Psoas muscle (tissue), 8 donors: Measurements from ENCODE around the gene KRT28. TPM values are rescaled to one million over a fixed set of nuclear protein-coding genes. Genes with fewer than 3 reads are reported as not detected.

ENCODE experiments used
- ATAC-seq, 4 donors: fragments of 200-7000 bp; cut with Tn5 transposase; one replicate each; pipeline ENCODE4 v1.9.1; 2020; ENCODE audit warnings: moderate library complexity in 3 of 4, mild to moderate bottlenecking in 2 of 4
- DNase-seq, 2 donors: peaks; one replicate each; pipeline ENCODE4 v3.0.0-alpha.2; 2020
- H3K27ac ChIP-seq: fragments of 200-600 bp; one replicate; pipeline ENCODE4 v1.8.0; 2022
- H3K27me3 ChIP-seq, 3 donors: fragments of 200-600 bp in 1 of 3; one replicate each; pipeline versions ENCODE4 v1.6.1 to v1.8.0; 2013 to 2022; ENCODE audit warnings: low read length in 2 of 3, mild to moderate bottlenecking in 2 of 3, moderate library complexity in 1 of 3; ENCODE audit not compliant: insufficient read depth in 3 of 3
- H3K36me3 ChIP-seq, 2 donors: fragments of 200-600 bp in 1 of 2; one replicate each; pipeline versions ENCODE4 v1.6.1 to v1.8.0; 2013 to 2022; ENCODE audit warnings: low read depth in 1 of 2, mild to moderate bottlenecking in 1 of 2, moderate library complexity in 1 of 2; ENCODE audit not compliant: insufficient read depth in 1 of 2
- H3K4me1 ChIP-seq: fragments of 200-600 bp; one replicate; pipeline ENCODE4 v1.8.0; 2022
- H3K4me3 ChIP-seq: fragments of 200-600 bp; one replicate; pipeline ENCODE4 v1.8.0; 2022; ENCODE audit warnings: mild to moderate bottlenecking
- H3K9me3 ChIP-seq: fragments of 200-600 bp; one replicate; pipeline ENCODE4 v1.8.0; 2022
- WGBS, 3 donors: extraction: QIAGEN DNeasy Blood & Tissue Kit; methylation state at CpG; one replicate each; pipeline versions ENCODE4 v1.1.6 to v1.1.7; 2013; 5-methylcytosine and 5-hydroxymethylcytosine counted together
- intact Hi-C, 2 donors: fragments of 100-400 bp; cut with DNase I; formaldehyde crosslinking; loops; one replicate each; pipeline versions ENCODE4 v1.11.0 to v1.14.2; 2022
- polyA plus RNA-seq, 3 donors: library from polyadenylated mRNA; stranded (reverse); fragments of 200-250 nt; gene quantifications; one replicate each; pipeline ENCODE4 v1.2.3, GENCODE V29; 2013
- total RNA-seq, 4 donors: library from RNA; stranded (reverse); fragmentation: NEBNext Ultra II Directional in 2 of 4; extraction: Animal tissue kit (Norgen Biotek cat#: 25700) in 2 of 4; gene quantifications; one replicate each; pipeline versions ENCODE4 v1.2.1 to v1.2.4, GENCODE V29; 2021 to 2023
- TF ChIP-seq, protein P1 (sequence below): fragments of 200-600 bp; IDR thresholded peaks from one replicate; pipeline ENCODE4 v1.8.0; 2022; ENCODE audit warnings: antibody characterized with exemption
- donor health status: healthy with polysubstance abuse.
- donor health status: DM: no; HTN: no; CAD: no; lungs with moderate emphysema.
- donor health status: Bipolar disorder and iron deficiency.
- donor health status: healthy.
- donor health status: DM: yes; HTN: yes; CAD: no.
- donor health status: DM: no; HTN: no; CAD: no.
- donor health status: DM: no; HTN: no; CAD: no.
- donor health status: DM: yes; HTN: yes; CAD: no.

Gene KRT28
- total and polyA plus RNA-seq, 7 donors, result not detected

DNA sequence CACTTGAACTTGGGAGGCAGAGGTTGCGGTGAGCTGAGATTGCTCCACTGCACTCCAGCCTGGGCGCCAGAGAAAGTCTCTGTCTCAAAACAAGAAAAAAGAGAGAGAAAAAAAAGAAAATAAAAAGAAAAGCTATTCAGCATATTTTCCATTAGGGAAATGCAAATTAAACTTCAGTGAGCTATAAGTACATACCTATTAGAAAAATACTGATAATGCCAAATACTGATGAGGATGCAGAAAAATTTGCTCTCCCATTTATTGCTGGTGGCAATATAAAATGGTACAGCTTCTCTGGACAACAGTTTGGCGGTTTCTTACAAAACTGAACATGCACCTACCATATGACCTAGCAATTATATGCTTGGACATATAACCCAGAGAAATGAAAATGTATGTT is 12.9 kb upstream of the KRT28 start:
- Histone ChIP-seq H3K27me3 (peaks cover 0 to 47% (median 0%) of the 10 kb centered on the region in 3 donors), H3K4me3 (no peak overlapping the region), H3K36me3 (peaks cover 4 to 11% of the 10 kb centered on the region in 2 donors), H3K4me1 (peaks cover 2% of the 10 kb centered on the region), H3K9me3 (no peaks in the 10 kb centered on the region), H3K27ac (no peak overlapping the region)
- ATAC-seq, result no peak
- intact Hi-C loops, result no loop called here
- no peak for DNase-seq
- TF ChIP-seq, protein P1, sequence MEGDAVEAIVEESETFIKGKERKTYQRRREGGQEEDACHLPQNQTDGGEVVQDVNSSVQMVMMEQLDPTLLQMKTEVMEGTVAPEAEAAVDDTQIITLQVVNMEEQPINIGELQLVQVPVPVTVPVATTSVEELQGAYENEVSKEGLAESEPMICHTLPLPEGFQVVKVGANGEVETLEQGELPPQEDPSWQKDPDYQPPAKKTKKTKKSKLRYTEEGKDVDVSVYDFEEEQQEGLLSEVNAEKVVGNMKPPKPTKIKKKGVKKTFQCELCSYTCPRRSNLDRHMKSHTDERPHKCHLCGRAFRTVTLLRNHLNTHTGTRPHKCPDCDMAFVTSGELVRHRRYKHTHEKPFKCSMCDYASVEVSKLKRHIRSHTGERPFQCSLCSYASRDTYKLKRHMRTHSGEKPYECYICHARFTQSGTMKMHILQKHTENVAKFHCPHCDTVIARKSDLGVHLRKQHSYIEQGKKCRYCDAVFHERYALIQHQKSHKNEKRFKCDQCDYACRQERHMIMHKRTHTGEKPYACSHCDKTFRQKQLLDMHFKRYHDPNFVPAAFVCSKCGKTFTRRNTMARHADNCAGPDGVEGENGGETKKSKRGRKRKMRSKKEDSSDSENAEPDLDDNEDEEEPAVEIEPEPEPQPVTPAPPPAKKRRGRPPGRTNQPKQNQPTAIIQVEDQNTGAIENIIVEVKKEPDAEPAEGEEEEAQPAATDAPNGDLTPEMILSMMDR, result no peak
- WGBS, 3 donors, result 77 to 83% (median 83%) methylated on average over 3 of the region's 3 CpGs

DNA sequence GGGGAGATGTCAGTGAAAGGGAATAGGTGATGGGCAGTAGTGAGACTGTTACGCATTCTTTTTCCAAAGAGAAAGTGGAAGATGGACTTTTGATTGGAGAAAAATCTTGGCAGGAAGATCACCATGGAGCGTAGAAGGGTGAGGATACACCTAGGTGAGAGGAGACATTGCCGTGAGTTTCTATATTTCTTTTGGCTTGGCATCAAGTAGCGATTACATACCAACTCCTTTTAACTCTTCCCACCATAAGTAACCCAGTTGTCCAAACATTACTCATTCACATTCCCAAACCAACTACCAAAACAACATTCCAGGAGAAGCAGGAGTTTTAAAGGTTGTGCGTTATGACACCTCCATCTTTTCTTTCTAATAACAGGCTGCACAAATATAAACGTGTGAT is 10.7 kb upstream of the KRT28 start:
- H3K4me3 ChIP-seq, result no peak overlapping the region
- peaks cover 0 to 64% (median 2%) of the 10 kb centered on the region in 3 donors for H3K27me3 ChIP-seq
- TF ChIP-seq, protein P1, result no peak
- DNase-seq (no peak), ATAC-seq (no peak)
- no peaks in the 10 kb centered on the region for H3K4me1 ChIP-seq
- H3K9me3 ChIP-seq, result no peaks in the 10 kb centered on the region
- WGBS, 3 donors, result 54 to 70% (median 69%) methylated on average over 6 of the region's 6 CpGs
- H3K36me3 ChIP-seq, result no peaks in the 10 kb centered on the region
- intact Hi-C loops, result no loop called here
- H3K27ac ChIP-seq, result no peak overlapping the region

DNA sequence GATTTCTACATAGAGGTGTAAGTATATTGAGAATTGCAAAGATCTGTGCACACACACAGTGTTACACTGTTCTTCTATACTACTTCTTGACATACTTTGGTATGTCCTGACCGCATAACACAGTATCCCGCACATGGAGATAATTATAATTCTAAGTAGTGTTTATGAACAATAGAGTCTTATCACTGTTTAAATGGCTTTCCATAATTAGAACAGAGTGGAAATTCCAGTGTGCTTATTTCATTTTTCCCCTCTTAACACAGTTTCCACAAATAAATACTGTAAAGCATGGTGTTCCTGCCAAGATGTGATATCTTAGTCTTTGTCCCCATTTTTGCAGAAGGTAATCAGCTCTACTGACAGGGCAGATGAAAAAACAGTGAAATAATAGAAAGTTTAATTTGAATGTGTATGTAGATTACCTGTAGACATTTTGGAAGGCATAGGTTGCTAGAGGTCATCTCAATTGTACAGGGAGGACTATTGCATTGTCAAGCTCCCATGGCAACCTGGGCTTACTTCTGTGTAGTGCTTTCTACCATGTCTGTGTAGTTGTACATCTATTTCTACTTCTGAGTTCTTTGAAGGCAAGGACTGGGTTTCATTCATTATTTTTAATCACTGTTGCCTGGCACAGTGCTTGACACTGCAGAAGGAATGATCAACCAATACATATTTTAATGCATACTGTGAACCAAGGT is 10.1 kb upstream of the KRT28 start:
- DNase-seq, result no peak
- ATAC-seq, result no peak
- Histone ChIP-seq H3K27me3 (peaks cover 0 to 71% (median 2%) of the 10 kb centered on the region in 3 donors), H3K36me3 (no peaks in the 10 kb centered on the region), H3K4me3 (no peak overlapping the region), H3K9me3 (no peaks in the 10 kb centered on the region), H3K27ac (no peak overlapping the region), H3K4me1 (no peaks in the 10 kb centered on the region)
- intact Hi-C loops, result loop anchor here (10.0 kb wide), 2 partner anchors 515 to 855 kb away; no protein-coding TSS in a partner anchor
- WGBS, 3 donors, result 61 to 75% (median 73%) methylated on average over 2 of the region's 2 CpGs
- TF ChIP-seq, protein P1, result no peak

DNA sequence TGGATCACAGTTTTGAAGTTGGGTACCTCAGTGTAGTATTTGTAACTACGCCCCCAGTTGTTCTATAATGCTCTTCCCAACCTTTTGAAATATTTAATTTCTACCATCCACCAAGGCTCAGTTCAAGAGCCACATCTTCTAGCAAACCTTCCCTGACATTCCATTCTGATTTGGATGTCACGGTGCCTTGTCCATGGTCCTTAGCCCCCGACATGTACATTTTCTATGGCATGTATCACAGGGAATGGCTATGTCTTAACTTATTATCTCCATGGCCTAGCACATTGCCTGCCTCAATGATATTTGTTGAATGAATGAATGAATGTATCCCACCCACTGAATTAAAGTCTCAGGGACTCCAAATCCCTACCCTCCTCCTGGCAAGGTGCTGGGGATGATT is 6.4 kb upstream of the KRT28 start:
- 48 to 66% (median 50%) methylated on average over 3 of the region's 3 CpGs for WGBS, 3 donors
- TF ChIP-seq, protein P1, result no peak
- H3K27me3 ChIP-seq, result peaks cover 0 to 75% (median 2%) of the 10 kb centered on the region in 3 donors
- DNase-seq (no peak), ATAC-seq (no peak)
- H3K4me1 ChIP-seq, result no peaks in the 10 kb centered on the region
- no peaks in the 10 kb centered on the region for H3K9me3 ChIP-seq
- no peak overlapping the region for H3K4me3 ChIP-seq
- H3K27ac ChIP-seq, result no peak overlapping the region
- intact Hi-C loops, result loop anchor here (10.0 kb wide), 2 partner anchors 519 to 859 kb away; no protein-coding TSS in a partner anchor
- H3K36me3 ChIP-seq, result no peaks in the 10 kb centered on the region
